Kidney capillary endothelial cell (primary cell): ENCODE measurements around the gene KCNS1.
A peak's percentile ranks its signal among the peaks of the same experiment; 100 is the strongest.
"Not testable (repeated sequence)": the region's sequence is repeated elsewhere in the genome, so short reads cannot be mapped to it uniquely, and the experiment has no call there.

Experiments
- DNase-seq: peaks from one replicate; pipeline ENCODE4 v3.0.0-alpha.2; 2018; ENCODE audit warnings: low spot score

KCNS1 gene

DNA sequence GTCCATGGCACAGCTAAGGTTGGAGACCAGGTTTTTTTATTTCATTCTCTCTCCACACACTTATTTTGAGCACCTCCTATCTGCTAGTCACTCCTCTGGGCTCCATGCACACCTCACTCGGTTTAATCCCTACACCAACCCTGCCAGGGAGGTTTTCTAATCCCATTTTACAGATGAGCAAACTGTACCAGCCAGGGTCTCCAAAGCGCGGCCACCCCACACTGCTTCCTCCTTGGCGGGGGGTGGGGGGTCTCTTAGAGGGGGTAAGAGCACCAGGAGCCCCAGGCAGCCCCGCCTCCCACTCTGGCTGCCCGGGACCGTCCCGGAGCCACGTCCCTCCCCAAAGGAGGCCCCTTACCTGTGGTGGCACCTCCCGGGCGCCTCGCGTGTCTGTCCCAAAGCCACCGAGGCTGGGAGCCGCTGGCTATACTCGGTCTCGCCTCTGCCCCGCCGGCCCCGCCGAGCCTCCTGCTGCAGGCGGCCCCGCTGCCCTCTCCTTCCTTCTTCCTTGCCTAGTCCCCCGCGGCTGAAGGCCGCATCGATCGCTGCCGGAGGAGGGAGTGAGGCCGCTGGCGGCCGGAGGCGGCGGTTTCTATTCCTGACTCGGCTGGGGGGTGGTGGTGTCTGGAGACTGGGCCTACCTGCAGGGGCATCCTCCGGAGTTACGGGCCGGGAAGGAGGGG is at the start of gene KCNS1:
KCNS1 (minus strand) TSS at position 565 of the 683 bp plus-strand sequence. CDS start 1,891 bp downstream, outside the sequence.
- DNase-seq = no peak

- DNase-seq = no peak
Measured at GRCh38 chr20:45149062-45149461, 48.1 kb upstream of the KCNS1 start.

GRCh38 chr20:45140836-45141235 is 39.9 kb upstream of the KCNS1 start:
- no peak for DNase-seq

DNA sequence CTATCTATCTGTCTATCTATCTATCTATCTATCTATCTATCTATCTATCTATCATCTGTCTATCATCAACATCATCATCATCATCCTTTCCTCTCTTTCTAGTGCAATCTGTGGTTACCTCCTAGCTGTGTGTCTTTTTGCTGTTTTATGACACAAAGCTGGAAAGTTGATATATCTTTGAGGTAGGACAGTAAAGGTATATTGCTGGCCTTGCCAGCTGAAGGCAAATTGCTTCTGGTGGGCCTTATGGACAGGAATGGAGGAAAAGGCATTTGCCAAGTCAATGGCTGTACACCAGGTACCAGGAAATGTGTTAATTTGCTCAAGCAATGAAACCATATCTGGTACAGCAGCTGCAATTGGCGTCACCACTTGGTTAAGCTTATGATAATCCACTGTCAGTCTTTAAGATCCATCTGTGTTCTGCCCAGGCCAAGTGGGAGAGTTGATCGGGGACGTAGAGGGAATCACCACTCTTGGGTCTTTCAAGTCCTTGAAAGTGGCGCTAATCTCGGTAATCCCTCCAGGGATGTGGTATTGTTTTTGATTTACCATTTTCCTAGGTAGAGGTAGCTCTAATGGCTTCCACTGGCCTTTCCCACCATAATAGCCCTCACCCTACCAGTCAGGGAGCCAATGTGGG is 38.9 kb upstream of the KCNS1 start:
- not testable (repeated sequence) for DNase-seq

DNA sequence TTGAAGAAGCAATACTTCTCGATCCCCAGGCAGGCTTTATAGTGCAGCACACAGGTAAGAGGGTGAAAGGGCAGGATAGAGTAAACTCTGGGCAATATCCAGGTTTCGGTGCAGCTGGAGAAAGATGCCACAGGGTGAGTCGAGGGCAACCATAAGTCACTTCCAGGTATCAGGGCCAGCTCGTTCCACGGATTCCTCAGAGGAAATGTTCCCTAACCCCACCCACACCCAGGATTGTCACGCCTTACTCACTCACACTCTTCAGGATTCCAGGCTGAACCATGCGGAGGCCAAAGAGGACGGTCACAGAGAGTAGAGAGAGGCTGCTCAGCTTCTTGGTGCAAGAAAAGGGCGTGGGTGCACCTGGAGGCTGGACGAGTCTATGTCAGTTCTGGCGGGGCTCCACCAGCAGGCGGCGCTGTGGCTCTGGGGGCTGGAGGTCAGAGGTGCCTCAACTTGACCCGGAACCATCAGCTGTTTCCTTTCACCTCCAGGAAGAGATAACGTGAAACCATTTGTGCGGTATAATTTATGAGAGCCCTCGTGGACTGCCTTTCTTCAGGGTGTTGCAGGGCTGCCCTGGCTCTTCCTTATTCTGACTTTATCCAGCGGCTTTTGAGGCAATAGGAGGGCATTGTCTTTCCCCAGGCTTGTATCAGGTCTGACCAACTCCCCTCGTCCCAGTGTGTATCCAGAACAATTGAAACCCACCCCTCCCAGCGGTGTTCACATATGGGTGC is 37.8 kb upstream of the KCNS1 start:
- DNase-seq = peak; percentile 23

GRCh38 chr20:45136911-45137310 is 36.0 kb upstream of the KCNS1 start:
- no peak for DNase-seq

- no peak for DNase-seq
Measured at GRCh38 chr20:45128099-45128498, 27.2 kb upstream of the KCNS1 start.

DNA sequence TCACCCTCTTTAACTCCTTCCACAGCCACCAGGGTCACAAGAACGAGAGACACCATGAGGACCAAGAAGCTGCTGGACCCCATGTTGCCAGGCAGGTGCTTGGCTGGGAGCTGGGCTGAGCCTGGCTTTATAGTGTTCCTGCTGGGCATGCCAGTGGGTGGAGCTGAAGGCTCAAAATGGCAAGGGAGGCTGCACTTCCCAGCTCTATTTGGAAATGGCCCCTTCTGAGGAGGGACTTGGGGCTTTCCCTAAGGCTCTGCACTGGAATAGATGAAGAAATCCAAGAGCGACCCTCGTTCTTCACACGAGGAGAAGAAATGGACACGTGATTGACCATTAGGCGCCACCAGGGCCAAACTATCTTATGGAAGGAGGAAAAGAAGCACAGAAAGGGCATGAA is 23.4 kb upstream of the KCNS1 start, which contains the start of gene WFDC12:
WFDC12 (minus strand) TSS at position 101 of the 400 bp plus-strand sequence; CDS start at position 83, 18 bp downstream.
- no peak for DNase-seq

GRCh38 chr20:45121388-45121787 is 20.5 kb upstream of the KCNS1 start:
- no peak for DNase-seq

GRCh38 chr20:45119556-45120266 is 18.8 kb upstream of the KCNS1 start:
- no peak for DNase-seq

- DNase-seq = no peak
Measured at GRCh38 chr20:45118028-45118427, 17.1 kb upstream of the KCNS1 start.

GRCh38 chr20:45117581-45117980 is 16.7 kb upstream of the KCNS1 start:
- no peak for DNase-seq

- DNase-seq = no peak
Measured at GRCh38 chr20:45115829-45116228, 14.9 kb upstream of the KCNS1 start.

DNA sequence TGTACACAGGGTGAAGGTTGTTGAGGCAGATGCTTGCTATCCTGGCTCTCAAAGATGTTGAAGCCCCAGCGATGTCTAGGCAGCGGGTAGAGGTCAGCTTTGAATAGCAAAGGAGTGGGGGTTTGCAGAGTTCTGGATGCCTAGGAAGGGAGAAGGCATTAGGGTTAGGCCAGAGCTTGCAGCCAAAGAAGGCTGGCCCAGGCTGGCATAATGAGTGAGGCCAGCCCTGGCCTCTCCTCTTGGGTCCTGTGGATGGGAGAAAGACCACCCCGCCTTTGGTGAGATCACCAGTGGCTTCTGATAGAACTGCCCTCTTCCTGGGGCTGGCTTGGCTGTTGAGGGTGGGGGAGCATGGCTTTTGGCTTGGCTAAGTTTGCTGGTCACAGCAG is 14.5 kb upstream of the KCNS1 start:
- DNase-seq = no peak

GRCh38 chr20:45114465-45115385 is 13.8 kb upstream of the KCNS1 start, which contains the start of gene WFDC5:
WFDC5 (minus strand) TSS chr20:45115174; CDS start chr20:45115083, 91 bp downstream.
- no peak for DNase-seq

DNA sequence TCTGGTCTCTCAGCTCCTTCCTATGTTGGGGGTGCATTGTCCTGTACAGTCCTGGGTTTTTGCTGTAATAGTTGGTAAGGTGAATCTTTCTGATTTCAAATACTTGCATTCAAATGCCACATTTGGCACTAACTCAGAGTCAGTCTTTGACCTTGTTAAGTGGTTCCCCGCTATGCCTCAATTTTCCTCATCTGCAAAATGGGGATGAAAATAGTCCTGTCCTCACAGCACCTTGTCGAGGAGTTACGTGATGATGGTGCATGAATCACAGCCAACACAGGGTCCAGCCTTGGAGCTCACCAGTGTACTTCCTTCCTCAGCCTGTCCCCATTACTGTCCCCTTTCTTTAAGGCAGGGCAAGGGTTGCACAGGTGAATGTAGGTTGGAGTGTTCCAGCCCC is 12.9 kb upstream of the KCNS1 start:
- DNase-seq = no peak

GRCh38 chr20:45112754-45113153 is 11.8 kb upstream of the KCNS1 start:
- DNase-seq = no peak

DNA sequence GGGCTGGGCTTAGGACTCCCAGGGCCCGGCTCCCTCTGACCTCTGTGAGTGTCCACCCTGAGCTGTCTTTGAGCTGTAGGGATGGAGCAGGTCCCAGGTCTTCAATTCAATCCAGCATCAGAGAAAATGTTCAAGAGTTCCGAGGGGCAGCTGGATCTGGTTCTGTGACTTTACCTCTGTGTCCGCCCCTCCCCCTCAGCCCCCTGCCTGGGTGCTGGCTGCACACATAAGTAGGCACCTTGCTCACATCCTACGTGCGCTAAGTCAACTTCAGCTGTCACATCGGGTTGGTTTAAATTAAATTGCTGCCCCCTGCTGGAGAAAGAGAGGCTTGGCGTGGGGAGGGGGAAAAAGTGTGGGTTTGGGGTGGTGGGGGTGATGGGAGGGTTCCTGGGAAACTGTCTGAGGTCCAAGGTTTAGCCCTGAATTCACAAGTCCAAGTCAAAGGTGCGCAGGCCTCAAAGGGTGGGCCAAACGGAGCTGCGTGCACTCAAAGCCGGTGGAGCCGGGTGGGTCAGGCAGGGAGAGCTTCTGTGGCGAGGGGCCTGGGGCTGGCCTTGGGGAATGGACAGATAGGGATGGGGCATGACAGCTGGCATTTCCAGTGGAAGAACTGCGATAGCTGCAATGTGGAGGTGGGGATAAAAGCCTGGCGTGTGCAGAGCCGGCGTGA is 11.0 kb upstream of the KCNS1 start:
- no peak for DNase-seq

DNA sequence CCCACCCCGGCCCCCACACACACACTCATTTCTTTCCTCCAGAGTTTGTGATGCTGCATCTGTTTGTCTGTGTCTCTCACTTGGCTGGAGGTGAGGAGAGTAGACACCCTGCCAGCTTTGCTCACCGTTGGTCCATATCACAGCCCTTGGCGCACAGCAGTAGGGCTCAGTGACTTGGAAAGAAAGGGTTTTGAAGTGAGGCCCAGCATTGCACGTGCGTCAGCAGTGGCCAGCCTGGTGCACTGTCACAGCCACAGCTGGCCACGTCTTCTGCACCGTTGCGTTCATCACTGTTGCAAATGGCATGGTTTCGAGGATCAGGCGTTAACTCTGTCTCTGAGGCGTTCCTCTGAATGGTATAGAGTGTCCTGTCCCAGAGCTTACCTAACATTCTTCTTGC is 10.4 kb upstream of the KCNS1 start:
- no peak for DNase-seq

GRCh38 chr20:45110301-45110700 is 9.4 kb upstream of the KCNS1 start:
- no peak for DNase-seq

DNA sequence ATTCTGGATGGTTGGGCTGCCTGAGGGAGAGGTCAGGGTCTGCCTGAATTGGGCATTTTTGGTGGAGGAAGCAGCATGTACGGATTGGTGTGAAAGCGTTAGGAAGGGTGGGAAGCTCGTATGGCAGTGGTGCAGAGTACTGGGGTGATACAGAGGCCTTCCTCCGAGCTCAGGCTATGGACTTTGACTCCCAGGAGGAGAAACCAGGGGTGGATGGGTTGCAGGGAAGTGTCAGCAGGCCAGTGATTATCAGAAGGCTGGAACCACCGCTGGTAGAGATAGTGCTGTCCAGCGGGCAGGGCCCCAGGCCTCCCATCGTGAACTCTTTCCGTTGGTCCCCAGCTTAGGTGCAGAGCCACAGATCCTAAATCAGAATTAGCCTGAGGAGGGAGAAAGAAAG is 8.7 kb upstream of the KCNS1 start:
- no peak for DNase-seq
